IPS-11a (cell line): ENCODE measurements around the gene NDFIP1.
"Not testable (repeated sequence)": the region's sequence is repeated elsewhere in the genome, so short reads cannot be mapped to it uniquely, and the experiment has no call there.

ENCODE experiments used
- H3K4me3 ChIP-seq: one replicate; pipeline ENCODE4 v1.5.1; 2013; ENCODE audit warnings: low read depth, low read length, control low read depth

Gene NDFIP1

DNA sequence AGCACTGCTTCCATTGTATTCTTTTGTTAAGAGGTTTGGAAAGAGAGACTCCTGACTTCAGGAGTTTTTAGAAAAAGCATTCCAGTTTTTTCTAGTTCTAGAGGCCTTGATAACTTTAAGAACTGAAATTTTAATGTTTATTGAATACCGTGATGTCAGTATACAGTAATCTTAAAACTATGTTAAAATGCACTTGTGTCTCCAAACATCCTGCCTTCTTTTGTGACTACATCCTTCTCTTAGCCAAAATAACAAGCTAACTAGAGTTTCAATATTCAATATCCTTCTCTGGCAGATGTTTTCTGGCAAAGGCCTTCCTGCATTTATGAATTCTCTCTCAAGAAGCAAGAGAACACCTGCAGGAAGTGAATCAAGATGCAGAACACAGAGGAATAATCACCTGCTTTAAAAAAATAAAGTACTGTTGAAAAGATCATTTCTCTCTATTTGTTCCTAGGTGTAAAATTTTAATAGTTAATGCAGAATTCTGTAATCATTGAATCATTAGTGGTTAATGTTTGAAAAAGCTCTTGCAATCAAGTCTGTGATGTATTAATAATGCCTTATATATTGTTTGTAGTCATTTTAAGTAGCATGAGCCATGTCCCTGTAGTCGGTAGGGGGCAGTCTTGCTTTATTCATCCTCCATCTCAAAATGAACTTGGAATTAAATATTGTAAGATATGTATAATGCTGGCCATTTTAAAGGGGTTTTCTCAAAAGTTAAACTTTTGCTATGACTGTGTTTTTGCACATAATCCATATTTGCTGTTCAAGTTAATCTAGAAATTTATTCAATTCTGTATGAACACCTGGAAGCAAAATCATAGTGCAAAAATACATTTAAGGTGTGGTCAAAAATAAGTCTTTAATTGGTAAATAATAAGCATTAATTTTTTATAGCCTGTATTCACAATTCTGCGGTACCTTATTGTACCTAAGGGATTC is 43.1 kb downstream of the NDFIP1 start:
- H3K4me3 ChIP-seq: no peak overlapping the region

- H3K4me3 ChIP-seq: no peak overlapping the region
These were observed 43.8 kb downstream of the NDFIP1 start for GRCh38 chr5:142152384-142152732.

DNA sequence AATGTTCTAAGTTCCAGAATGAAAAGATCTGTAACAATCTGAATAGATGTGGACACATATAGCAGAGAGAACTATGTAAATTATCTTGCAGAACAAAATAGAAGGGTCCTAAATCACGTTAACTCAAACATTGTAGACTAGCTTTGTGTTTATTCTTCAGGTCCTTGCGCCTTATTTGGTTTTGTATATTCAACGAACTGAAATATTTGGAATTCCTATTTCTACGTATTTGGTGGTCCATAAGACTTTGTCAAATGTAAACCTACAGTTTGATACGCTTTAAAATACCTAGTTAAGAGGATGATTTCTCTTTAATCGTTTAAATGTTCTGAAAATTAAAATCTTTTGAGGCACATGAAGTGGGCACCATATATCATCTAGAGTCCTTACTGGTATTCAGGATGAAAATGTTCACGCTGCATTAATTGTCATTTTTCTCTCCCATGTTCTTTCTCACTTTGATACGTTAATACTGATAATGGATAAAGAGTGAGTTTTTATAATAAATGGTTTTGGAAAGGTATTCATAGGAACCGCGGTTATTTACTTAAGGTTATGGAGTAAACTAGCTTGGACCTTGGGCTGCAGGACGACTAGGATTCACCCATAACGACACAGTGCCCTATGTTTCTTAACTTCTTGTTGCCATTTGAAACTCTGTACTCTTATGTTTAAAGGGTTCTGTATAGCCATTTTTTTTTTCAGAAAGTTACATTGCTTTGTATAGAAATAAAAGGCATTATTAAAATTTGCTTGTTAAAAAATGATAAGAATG is 45.3 kb downstream of the NDFIP1 start:
- no peak overlapping the region for H3K4me3 ChIP-seq

- H3K4me3 ChIP-seq: not testable (repeated sequence)
These were observed 45.9 kb downstream of the NDFIP1 start for GRCh38 chr5:142154449-142154841.

GRCh38 chr5:142156839-142157463 is 48.4 kb downstream of the NDFIP1 start:
- no peak overlapping the region for H3K4me3 ChIP-seq

DNA sequence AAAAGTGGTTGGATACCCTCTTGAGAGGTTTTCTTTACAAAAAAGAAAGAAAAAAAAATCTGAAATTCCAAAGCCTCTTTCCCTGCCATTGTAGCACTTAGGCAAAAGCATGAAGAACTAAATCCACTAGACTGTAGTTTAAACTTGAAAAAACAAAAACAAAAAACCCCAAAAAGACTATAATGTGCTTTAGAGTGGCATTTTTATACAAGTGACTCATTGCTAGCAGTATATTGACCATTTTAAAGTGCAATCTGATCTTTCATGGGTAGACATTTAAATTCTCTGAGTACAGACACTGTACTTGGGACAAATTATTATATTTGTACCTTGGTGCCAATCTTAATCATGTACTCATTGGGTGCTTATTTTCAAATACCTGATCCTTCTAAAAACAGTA is 50.8 kb downstream of the NDFIP1 start:
- no peak overlapping the region for H3K4me3 ChIP-seq

GRCh38 chr5:142164315-142164714 is 55.7 kb downstream of the NDFIP1 start:
- no peak overlapping the region for H3K4me3 ChIP-seq

DNA sequence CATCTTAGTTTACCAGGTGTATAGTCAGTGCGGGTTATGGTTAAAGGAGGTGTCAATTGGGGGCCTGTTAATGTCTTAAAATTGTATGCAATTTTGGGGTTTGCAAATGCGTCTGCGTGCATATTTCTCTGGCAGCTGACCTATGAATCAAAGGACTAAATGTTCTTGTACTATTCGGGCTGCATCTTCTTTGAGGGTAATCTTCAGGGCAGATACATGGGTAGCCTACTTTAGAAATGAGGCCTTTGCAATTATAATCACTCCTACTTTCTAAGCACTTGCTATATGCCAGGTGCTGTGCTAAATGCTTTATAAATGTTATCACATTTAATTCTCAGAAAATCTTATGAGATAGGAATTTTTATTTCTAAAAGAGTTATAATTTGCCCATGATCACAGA is 58.2 kb downstream of the NDFIP1 start:
- no peak overlapping the region for H3K4me3 ChIP-seq

GRCh38 chr5:142167458-142167857 is 58.9 kb downstream of the NDFIP1 start:
- no peak overlapping the region for H3K4me3 ChIP-seq

- H3K4me3 ChIP-seq: no peak overlapping the region
These were observed 59.8 kb downstream of the NDFIP1 start for GRCh38 chr5:142168365-142168764.

DNA sequence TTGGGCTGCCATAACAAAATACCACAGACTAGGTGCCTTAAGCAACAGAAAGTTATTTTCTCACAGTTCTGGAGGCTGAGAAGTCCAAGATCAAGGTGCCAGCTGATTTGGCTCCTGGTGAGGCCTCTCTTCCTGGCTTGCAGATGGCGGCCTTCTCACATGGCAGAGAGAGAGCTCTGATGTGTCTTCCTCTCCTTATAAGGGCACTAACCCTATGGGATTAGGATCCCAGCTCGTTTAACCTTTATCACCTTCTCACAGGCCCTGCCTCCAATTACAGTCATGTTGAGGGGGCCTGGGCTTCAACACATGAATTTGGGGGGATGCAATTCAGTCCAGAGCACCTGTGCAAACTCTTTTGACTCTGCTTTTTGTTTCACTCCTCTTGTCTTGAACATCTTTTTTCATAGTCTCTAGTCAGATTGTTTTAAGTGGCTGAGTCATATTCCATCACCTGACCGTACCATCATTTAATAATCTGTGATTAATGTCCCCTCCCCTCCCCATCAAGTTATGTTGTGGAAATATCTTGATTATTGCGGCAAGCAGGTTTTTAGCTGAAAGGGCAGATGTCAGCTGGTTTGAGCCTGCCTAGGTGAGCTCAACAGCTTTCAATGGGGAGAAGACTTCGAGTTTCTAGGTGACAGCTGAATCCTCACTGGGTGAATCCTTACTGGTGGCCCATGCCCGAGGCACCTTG is 61.8 kb downstream of the NDFIP1 start:
- H3K4me3 ChIP-seq: no peak overlapping the region

DNA sequence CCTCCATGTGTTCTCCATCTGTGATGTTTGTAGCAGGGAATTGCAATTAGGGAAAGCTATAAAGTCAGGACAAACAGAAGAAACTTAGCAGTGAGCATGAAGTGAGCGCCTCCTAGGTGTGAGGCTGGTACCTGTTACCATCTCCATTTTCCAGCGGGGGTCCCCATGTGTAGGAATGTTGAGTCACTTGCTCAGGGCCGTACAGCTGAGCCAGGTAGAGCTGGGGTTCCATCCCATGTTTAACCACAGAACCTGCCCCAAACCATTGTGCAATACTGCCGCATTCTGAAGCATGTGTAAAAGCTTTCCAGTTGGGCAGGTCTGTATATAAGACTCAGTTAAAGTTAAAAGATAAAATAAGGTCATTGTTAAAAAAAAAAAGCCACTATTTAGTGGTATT is 62.7 kb downstream of the NDFIP1 start:
- no peak overlapping the region for H3K4me3 ChIP-seq

DNA sequence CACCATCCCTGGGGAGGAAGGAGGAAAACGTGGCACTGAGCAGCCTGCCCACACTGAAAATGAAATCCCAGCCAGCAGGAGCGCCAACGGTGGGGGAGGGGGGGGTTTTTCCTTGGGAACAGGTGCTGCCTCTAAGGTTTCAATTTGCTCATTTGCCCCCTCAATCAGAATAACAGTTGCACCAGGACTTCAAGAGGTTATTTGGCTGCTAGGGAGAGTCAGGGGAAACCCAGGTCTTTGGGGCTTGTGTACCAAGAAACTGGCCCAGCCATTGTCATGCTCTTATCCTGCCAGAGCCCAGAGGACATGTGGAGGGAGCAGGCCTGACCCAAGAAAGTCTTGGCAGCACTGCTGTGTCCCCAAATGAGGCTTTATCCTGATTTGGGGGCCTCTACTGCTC is 66.5 kb downstream of the NDFIP1 start:
- no peak overlapping the region for H3K4me3 ChIP-seq

GRCh38 chr5:142175461-142176142 is 67.0 kb downstream of the NDFIP1 start:
- H3K4me3 ChIP-seq: no peak overlapping the region

- no peak overlapping the region for H3K4me3 ChIP-seq
These were observed 67.7 kb downstream of the NDFIP1 start for GRCh38 chr5:142176255-142176654.

- no peak overlapping the region for H3K4me3 ChIP-seq
These were observed 70.1 kb downstream of the NDFIP1 start for GRCh38 chr5:142178651-142179050.

DNA sequence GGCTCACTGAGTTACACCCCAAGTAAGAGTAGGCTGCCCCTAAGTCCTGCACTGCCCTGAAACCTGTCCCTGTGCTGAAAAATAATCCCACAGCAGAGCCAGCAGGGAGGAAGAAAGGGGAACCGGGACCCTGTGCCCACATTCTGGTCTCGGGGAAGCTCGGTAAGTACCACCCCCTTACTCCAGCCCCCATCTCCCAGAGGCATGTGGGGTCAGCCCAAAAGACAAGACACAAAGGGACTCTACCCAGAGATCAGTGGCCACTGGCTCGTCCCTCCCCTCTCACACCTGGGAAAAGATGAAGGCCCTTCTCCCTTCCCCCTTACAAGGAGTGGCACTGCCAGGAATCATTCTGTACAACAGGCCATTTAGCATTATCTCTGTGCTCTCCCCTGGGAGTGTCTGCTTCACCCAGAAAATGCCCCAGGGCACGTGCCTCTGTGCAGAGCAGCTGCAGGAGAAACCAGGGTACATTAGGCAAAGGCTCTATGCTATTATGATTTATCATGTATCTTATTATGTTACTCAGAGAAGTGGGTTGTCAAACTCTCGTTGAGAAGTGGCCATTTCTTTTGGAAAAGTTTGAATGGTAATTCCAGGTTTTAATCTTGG is 71.3 kb downstream of the NDFIP1 start:
- no peak overlapping the region for H3K4me3 ChIP-seq

DNA sequence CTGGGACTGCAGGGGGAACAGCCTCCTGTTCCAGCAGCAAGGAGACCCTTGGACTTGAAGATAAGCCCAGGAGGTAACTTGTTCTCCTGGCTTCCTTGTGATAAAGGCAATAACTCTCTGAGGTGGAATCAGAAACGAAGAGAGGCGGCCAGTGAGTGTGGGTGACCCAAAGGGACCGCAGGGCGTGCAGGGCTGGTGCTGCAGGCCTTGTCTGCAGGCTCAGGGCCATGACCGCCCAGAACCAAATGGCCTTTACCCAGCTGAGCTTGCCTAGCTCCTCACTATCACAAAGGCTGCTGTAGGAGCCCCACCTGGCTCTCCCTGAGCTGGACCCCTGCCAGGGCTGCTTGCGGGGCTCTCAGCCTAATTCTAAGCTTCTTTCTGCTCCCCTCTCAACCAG is 72.5 kb downstream of the NDFIP1 start:
- no peak overlapping the region for H3K4me3 ChIP-seq

GRCh38 chr5:142181547-142182163 is 73.1 kb downstream of the NDFIP1 start:
- no peak overlapping the region for H3K4me3 ChIP-seq

GRCh38 chr5:142182840-142183239 is 74.3 kb downstream of the NDFIP1 start:
- H3K4me3 ChIP-seq: no peak overlapping the region
